ENCODE results near the gene SESN2.

SESN2 gene

DNA sequence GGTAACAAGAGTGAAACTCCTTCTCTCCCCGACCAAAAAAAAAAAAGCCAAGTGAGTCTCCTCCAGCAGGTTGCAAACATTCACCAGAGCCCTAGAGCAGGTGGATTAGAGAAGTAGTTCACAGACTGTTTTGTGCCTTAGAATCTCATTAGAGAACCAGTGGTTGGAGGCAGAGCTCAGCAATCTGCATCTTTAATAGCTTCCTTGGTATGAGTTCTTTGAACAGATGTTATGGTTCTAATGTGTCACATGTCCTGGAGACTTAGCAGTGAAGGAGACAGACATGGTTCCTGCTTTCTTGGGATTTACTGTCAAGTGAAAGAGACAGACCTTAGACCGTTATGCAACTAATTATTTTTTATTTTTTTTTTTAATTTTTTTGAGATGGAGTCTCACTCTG, 26.8 kb downstream of the SESN2 start:
- H3K36me3 ChIP-seq (ENCODE audit: control insufficient read depth, insufficient read depth, low read length) = peaks cover 3% of the 10 kb centered on the region
- WGBS, 2 experiments = 68% methylated on average over 2 of the region's 2 CpGs; no CpG with 5 or more reads in 1 of the 2 experiments
- no peaks in the 10 kb centered on the region for H3K27me3 ChIP-seq (ENCODE audit: control insufficient read depth, insufficient read depth, low read length, poor library complexity, severe bottlenecking)
- no peak overlapping the region for H3K27ac ChIP-seq (ENCODE audit: insufficient read depth, low read depth, low read length, poor library complexity, severe bottlenecking)
- H3K4me3 ChIP-seq (ENCODE audit: insufficient read depth, low read depth, low read length) = no peak overlapping the region
- no peaks in the 10 kb centered on the region for H3K9me3 ChIP-seq (ENCODE audit: control insufficient read depth, low read length)
- H3K4me1 ChIP-seq (ENCODE audit: control insufficient read depth, insufficient read depth, low read length) = no peaks in the 10 kb centered on the region

DNA sequence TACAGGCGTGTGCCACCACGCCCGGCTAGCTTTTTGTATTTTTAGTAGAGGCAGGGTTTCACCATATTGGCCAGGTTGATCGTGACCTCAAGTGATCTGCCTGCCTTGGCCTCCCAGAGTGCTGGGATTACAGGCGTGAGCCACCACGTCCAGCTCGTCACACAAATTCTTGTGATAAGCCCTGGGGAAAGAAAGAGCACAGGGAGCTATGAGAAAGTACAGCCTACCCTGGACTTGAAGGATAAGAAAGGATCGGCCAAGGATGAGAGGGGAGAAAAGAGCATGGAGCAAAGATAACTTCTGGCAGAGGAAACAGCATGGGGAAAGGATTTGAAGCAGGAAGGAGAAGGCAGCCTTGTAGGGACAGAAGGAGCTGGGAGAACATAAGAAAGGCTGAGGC, 29.2 kb downstream of the SESN2 start:
- no peaks in the 10 kb centered on the region for H3K9me3 ChIP-seq (ENCODE audit: control insufficient read depth, low read length)
- H3K36me3 ChIP-seq (ENCODE audit: control insufficient read depth, insufficient read depth, low read length) = no peaks in the 10 kb centered on the region
- no peaks in the 10 kb centered on the region for H3K27me3 ChIP-seq (ENCODE audit: control insufficient read depth, insufficient read depth, low read length, poor library complexity, severe bottlenecking)
- H3K4me1 ChIP-seq (ENCODE audit: control insufficient read depth, insufficient read depth, low read length) = no peaks in the 10 kb centered on the region
- no peak overlapping the region for H3K27ac ChIP-seq (ENCODE audit: insufficient read depth, low read depth, low read length, poor library complexity, severe bottlenecking)
- 89 to 91% methylated on average over 8 of the region's 8 CpGs for WGBS, 2 experiments
- H3K4me3 ChIP-seq (ENCODE audit: insufficient read depth, low read depth, low read length) = no peak overlapping the region

DNA sequence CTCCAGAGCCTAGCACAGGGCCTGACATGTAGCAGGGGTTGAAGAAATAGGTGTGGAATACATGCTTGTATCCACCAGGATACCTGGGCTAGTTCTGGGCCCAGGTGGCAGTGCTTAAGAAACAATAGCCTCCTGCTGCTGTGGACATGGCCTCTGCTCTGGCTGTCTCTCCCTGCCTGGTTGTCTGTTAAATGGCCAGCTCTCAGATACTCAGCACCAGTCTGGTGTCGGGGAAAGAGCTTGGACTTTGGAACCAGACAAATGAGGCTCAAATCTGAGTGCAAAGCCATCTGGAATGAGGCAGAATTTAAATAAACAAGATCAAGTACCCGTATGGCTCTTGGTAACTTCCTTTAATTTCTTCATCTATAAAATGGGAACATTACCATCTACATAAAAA, 31.5 kb downstream of the SESN2 start:
- no peaks in the 10 kb centered on the region for H3K27me3 ChIP-seq (ENCODE audit: control insufficient read depth, insufficient read depth, low read length, poor library complexity, severe bottlenecking)
- H3K27ac ChIP-seq (ENCODE audit: insufficient read depth, low read depth, low read length, poor library complexity, severe bottlenecking) = no peak overlapping the region
- H3K4me3 ChIP-seq (ENCODE audit: insufficient read depth, low read depth, low read length) = no peak overlapping the region
- no peaks in the 10 kb centered on the region for H3K9me3 ChIP-seq (ENCODE audit: control insufficient read depth, low read length)
- WGBS, 2 experiments = 80 to 84% methylated on average over 2 of the region's 2 CpGs
- no peaks in the 10 kb centered on the region for H3K36me3 ChIP-seq (ENCODE audit: control insufficient read depth, insufficient read depth, low read length)
- H3K4me1 ChIP-seq (ENCODE audit: control insufficient read depth, insufficient read depth, low read length) = no peaks in the 10 kb centered on the region

DNA sequence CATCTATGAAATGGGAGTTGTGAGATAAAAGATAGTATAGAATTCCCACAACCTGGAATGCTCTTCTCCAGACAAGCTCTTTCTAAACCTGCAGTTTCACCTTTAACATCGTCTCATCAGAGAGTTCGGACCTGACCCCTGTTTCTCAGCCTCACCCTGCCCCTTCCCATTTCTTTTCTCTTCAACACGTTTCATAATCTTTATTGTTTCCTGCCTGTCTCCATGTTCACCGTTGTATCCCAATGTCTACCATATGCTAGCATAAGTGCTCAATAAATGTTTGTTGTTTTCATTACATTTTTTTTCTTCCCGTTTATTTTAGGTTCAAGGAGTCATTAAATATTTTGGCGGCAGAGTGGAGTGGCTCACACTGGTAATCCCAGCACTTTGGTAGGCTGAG, 32.4 kb downstream of the SESN2 start:
- Histone ChIP-seq H3K36me3 (ENCODE audit: control insufficient read depth, insufficient read depth, low read length) (no peaks in the 10 kb centered on the region), H3K4me1 (ENCODE audit: control insufficient read depth, insufficient read depth, low read length) (no peaks in the 10 kb centered on the region), H3K4me3 (ENCODE audit: insufficient read depth, low read depth, low read length) (no peak overlapping the region), H3K27ac (ENCODE audit: insufficient read depth, low read depth, low read length, poor library complexity, severe bottlenecking) (no peak overlapping the region), H3K27me3 (ENCODE audit: control insufficient read depth, insufficient read depth, low read length, poor library complexity, severe bottlenecking) (no peaks in the 10 kb centered on the region), H3K9me3 (ENCODE audit: control insufficient read depth, low read length) (no peaks in the 10 kb centered on the region)
- WGBS, 2 experiments = 91 to 92% methylated on average over 6 of the region's 6 CpGs

DNA sequence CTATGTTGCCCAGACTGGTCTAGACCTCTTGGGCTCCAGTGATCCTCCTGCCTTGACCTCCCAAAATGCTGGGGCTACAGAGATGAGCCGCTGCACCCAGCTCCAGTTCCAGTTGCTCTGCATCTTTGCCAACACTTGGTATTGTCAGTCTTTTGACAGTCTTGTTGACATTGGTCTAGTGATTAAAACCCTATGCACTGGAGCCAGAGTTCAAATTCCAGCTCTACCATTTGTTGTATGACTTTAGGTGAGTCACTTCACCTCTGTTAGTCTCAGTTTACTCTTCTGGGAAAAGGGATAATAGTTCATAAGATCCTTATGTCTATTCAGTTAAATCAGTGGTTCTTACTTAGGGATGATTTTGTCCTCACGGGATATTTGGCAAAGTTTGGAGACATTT, 36.6 kb downstream of the SESN2 start:
- H3K4me1 ChIP-seq (ENCODE audit: control insufficient read depth, insufficient read depth, low read length) = peaks cover 3% of the 10 kb centered on the region
- no peaks in the 10 kb centered on the region for H3K9me3 ChIP-seq (ENCODE audit: control insufficient read depth, low read length)
- WGBS, 2 experiments = 92 to 96% methylated on average over 2 of the region's 2 CpGs
- no peak overlapping the region for H3K4me3 ChIP-seq (ENCODE audit: insufficient read depth, low read depth, low read length)
- H3K27me3 ChIP-seq (ENCODE audit: control insufficient read depth, insufficient read depth, low read length, poor library complexity, severe bottlenecking) = no peaks in the 10 kb centered on the region
- H3K27ac ChIP-seq (ENCODE audit: insufficient read depth, low read depth, low read length, poor library complexity, severe bottlenecking) = no peak overlapping the region
- H3K36me3 ChIP-seq (ENCODE audit: control insufficient read depth, insufficient read depth, low read length) = no peaks in the 10 kb centered on the region

DNA sequence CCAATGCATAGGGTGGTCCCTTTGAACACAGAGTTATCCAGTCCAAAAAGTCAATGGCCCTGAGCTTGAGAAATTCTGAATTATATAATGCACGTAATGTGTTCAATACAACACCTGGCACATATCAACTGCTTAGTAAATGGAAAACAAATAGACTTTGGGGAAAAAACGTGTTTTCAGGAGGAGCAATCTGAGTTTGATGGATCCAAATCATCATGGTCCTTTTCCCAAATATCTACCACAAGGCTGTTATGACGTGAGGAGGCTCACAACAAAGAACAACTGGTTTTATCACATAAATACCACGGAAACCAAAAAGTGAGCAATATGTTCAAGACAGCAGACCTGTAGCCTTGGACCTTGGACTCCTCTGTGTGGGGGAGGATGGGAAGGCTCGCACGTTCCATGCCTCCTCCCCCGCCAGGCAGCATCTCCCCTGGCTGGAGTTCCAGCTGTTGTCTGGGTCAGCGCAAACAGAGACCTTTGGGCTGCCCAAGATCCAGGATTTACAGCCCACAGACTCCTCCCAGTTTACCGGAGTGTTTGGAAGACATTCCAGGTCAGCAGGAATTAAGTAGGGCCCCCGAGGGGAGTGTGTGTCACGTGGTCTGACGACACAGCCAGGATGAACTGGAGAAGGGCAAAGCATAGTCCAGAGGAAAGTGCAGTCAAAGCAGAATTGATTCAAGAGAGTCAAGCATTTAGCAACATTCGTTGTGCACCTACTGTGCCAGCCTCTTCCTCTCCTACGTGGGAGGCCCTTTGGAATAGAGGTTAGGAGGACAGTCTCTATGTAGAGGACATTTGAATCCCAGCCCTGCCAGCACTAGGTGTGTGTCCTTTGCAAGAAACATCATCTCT, 37.3 kb downstream of the SESN2 start:
- Histone ChIP-seq H3K9me3 (ENCODE audit: control insufficient read depth, low read length) (no peaks in the 10 kb centered on the region), H3K4me1 (ENCODE audit: control insufficient read depth, insufficient read depth, low read length) (peaks cover 3% of the 10 kb centered on the region), H3K36me3 (ENCODE audit: control insufficient read depth, insufficient read depth, low read length) (no peaks in the 10 kb centered on the region), H3K27ac (ENCODE audit: insufficient read depth, low read depth, low read length, poor library complexity, severe bottlenecking) (no peak overlapping the region), H3K4me3 (ENCODE audit: insufficient read depth, low read depth, low read length) (peak overlapping the region; percentile 10), H3K27me3 (ENCODE audit: control insufficient read depth, insufficient read depth, low read length, poor library complexity, severe bottlenecking) (no peaks in the 10 kb centered on the region)
- 31 to 36% methylated on average over 13 to 14 of the region's 14 CpGs for WGBS, 2 experiments

DNA sequence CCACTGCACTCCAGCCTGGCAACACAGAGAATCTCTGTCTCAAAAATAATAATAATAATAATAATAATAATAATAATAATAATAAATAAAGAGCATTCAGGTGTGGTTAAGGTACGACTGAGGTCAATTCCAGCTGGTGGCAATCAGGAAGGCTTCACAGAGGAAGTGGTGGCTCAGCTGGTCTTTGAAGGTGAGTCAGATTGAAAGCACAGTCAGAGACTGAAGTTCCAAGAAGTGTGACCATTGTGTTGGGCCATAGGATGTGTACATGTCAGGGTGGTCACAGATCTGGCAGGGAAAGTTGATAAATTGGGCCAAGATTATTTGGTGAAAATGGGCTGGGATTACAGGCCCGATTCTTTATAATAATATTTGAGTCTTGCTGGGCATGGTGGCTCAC, 38.5 kb downstream of the SESN2 start:
- Histone ChIP-seq H3K9me3 (ENCODE audit: control insufficient read depth, low read length) (no peaks in the 10 kb centered on the region), H3K4me3 (ENCODE audit: insufficient read depth, low read depth, low read length) (no peak overlapping the region), H3K4me1 (ENCODE audit: control insufficient read depth, insufficient read depth, low read length) (peaks cover 3% of the 10 kb centered on the region), H3K36me3 (ENCODE audit: control insufficient read depth, insufficient read depth, low read length) (no peaks in the 10 kb centered on the region), H3K27ac (ENCODE audit: insufficient read depth, low read depth, low read length, poor library complexity, severe bottlenecking) (no peak overlapping the region), H3K27me3 (ENCODE audit: control insufficient read depth, insufficient read depth, low read length, poor library complexity, severe bottlenecking) (no peaks in the 10 kb centered on the region)
- WGBS, 2 experiments = 94 to 96% methylated on average over 2 of the region's 2 CpGs

DNA sequence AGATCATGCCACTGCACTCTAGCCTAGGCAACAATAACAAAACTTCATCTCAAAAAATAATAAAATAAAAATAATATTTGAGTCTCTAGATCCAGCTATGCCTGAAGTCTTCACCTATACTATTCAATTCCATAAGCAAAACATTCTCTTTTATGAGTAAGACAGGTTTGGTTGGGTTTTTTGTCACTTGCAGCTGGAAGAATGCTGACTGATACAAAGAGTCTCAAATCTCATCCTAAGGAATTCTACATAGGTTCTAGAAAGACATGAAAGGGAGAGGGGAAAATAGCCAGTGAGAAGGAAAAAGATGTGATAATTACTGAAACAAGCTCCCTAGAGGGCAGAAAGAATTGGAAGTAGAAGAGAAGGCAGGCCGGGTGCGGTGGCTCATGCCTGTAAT, 39.1 kb downstream of the SESN2 start:
- WGBS, 2 experiments = 91 to 92% methylated on average over 2 of the region's 2 CpGs
- Histone ChIP-seq H3K36me3 (ENCODE audit: control insufficient read depth, insufficient read depth, low read length) (no peaks in the 10 kb centered on the region), H3K27ac (ENCODE audit: insufficient read depth, low read depth, low read length, poor library complexity, severe bottlenecking) (no peak overlapping the region), H3K27me3 (ENCODE audit: control insufficient read depth, insufficient read depth, low read length, poor library complexity, severe bottlenecking) (no peaks in the 10 kb centered on the region), H3K4me3 (ENCODE audit: insufficient read depth, low read depth, low read length) (no peak overlapping the region), H3K9me3 (ENCODE audit: control insufficient read depth, low read length) (no peaks in the 10 kb centered on the region), H3K4me1 (ENCODE audit: control insufficient read depth, insufficient read depth, low read length) (peaks cover 3% of the 10 kb centered on the region)

DNA sequence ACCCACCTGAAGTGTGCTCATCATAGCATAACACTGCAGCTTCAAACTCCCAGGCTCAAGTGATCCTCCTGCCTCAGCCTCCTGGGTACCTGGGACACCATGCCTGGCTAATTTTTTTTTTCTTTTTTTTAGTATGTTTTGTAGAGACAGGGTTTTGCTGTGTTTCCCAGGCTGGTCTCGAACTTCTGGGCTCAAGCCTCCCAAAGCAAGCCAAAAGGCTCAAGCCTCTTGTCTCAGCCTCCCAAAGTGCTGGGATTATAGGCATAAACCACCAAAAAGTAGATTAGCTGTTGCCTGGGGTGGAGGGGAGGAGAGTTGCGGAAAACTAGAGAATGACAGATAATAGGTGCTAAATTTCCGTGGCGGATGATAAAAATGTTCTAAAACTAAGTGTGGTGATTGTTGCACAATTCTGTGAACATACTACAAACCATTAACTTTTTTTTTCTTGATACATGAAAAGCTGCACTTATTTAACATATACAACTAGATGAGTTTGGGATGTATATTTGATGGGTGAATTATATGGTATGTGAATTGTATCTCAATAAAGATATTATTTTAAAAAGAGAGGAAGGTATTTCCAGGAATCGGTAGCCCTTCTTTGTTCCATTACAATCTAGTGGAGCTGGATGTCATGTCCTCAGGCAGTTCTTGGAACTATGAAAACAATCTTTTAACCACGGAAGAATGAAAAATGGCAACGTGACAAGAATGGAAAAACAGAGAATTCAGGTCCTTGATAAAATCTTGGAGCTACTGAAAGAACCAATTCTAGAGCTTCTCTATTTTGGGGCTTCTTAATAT, 42.3 kb downstream of the SESN2 start:
- no peak overlapping the region for H3K4me3 ChIP-seq (ENCODE audit: insufficient read depth, low read depth, low read length)
- H3K4me1 ChIP-seq (ENCODE audit: control insufficient read depth, insufficient read depth, low read length) = peaks cover 3% of the 10 kb centered on the region
- no peaks in the 10 kb centered on the region for H3K27me3 ChIP-seq (ENCODE audit: control insufficient read depth, insufficient read depth, low read length, poor library complexity, severe bottlenecking)
- no peak overlapping the region for H3K27ac ChIP-seq (ENCODE audit: insufficient read depth, low read depth, low read length, poor library complexity, severe bottlenecking)
- H3K9me3 ChIP-seq (ENCODE audit: control insufficient read depth, low read length) = no peaks in the 10 kb centered on the region
- 85 to 91% methylated on average over 7 of the region's 7 CpGs for WGBS, 2 experiments
- H3K36me3 ChIP-seq (ENCODE audit: control insufficient read depth, insufficient read depth, low read length) = no peaks in the 10 kb centered on the region

DNA sequence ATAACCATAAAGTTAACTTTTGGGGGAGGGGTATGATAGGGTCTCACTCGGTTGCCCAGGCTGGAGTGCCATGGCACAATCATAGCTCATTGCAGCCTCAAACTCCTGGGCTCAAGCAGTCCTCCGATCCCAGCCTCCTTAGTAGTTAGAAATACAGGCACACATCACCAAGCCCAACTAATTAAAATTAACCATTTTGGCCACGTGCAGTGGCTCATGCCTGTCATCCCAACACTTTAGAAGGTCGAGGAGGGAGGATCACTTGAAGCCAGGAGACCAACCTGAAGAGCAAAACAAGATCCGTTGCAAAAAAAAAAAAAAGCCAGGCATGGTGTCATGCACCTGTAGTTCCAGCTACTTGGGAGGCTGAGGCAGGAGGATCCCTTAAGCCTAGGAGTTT, 42.9 kb downstream of the SESN2 start:
- no peaks in the 10 kb centered on the region for H3K27me3 ChIP-seq (ENCODE audit: control insufficient read depth, insufficient read depth, low read length, poor library complexity, severe bottlenecking)
- no peak overlapping the region for H3K27ac ChIP-seq (ENCODE audit: insufficient read depth, low read depth, low read length, poor library complexity, severe bottlenecking)
- no peaks in the 10 kb centered on the region for H3K9me3 ChIP-seq (ENCODE audit: control insufficient read depth, low read length)
- 79 to 88% methylated on average over 5 of the region's 5 CpGs for WGBS, 2 experiments
- no peak overlapping the region for H3K4me3 ChIP-seq (ENCODE audit: insufficient read depth, low read depth, low read length)
- no peaks in the 10 kb centered on the region for H3K4me1 ChIP-seq (ENCODE audit: control insufficient read depth, insufficient read depth, low read length)
- no peaks in the 10 kb centered on the region for H3K36me3 ChIP-seq (ENCODE audit: control insufficient read depth, insufficient read depth, low read length)

Data from ectodermal cell (in vitro differentiated cells).